GM21360 (cell line): ENCODE measurements around the gene WIPI1.

ENCODE experiments used
- ATAC-seq: cut with Tn5 transposase; IDR thresholded peaks from one replicate; pipeline ENCODE4 v1.9.1; 2021; ENCODE audit warnings: mild to moderate bottlenecking, moderate library complexity; ENCODE audit not compliant: unreplicated experiment

Gene WIPI1

DNA sequence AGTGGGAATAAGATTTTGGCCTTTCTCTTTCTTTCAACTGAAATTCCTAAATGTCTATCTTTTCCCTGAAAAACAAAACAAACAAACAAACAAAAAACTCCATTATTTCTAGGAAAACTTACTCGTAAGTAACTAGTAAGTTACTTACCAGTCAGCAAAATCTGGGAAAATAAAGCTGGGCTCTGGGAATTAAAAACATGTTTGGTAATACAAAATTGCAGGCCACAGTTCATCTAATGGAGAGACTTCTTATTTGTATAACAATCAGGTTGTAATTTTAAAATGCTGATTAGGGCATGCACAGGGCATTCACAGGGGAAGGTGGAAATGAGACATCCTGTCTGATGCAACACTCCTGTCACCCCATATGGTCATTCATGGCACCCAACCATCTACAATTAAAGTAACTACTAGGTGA is 3.8 kb upstream of the WIPI1 start:
- no peak for ATAC-seq

DNA sequence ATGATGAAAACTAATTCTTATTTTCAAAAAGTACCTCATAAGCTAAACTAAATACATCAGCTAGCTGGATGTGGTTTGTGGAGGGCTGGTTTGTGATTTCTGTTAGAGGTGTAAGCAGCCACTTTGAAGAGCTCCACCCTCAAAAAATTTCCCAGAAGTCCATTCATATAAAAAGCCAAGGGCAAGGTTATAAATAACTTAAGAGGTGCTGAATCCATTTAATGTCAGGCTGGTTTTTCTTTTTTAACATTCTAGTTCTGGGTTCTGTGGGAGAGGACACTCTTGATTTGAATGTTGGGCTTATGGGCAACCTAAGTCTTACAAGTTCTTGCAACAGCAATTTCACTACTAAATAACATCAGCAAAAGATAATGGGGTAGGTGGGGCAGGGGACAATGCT is 3.4 kb upstream of the WIPI1 start:
- ATAC-seq: no peak

- no peak for ATAC-seq
Observed at GRCh38 chr17:68460146-68460545, 2.9 kb upstream of the WIPI1 start.

- ATAC-seq: peak; percentile 15
Observed at GRCh38 chr17:68459037-68459639, 1.8 kb upstream of the WIPI1 start.

DNA sequence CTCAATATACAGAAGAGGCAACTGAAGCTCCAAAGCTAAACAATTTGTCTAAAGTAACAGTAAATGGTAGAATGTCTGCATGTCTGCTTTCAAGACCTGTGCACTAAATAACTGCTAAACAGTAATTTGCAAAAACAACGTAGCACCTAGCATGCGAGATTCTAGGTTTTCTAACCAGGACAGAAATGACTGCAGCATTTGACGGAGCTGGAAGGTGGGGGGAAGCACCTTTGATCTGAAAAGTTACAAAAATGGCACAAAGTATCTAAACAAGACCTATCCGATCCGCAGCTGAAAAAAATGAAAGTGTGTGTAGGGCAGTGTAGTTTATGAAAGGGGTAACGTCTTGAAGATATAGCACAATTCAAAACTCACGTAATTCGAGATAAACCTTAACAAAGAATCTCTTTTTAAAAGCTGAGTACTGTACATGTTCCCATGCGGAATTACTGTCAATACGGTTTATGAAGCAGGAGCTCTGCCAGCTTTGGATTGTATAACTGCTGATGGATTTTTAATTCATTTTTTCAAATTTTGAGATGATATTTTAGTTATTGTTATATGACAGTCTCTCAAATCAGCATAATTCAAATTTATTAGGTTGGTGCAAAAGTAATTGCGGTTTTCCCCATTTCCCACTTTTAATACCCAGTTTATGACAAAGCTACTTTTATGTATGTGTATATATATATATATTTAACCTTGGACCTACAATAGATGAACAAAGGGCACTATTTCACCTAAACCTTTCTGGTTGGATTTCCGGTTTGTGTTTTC is 1.2 kb upstream of the WIPI1 start:
- no peak for ATAC-seq

GRCh38 chr17:68457539-68458259 is 403 bp upstream of the WIPI1 start:
- ATAC-seq: peak; percentile 70

DNA sequence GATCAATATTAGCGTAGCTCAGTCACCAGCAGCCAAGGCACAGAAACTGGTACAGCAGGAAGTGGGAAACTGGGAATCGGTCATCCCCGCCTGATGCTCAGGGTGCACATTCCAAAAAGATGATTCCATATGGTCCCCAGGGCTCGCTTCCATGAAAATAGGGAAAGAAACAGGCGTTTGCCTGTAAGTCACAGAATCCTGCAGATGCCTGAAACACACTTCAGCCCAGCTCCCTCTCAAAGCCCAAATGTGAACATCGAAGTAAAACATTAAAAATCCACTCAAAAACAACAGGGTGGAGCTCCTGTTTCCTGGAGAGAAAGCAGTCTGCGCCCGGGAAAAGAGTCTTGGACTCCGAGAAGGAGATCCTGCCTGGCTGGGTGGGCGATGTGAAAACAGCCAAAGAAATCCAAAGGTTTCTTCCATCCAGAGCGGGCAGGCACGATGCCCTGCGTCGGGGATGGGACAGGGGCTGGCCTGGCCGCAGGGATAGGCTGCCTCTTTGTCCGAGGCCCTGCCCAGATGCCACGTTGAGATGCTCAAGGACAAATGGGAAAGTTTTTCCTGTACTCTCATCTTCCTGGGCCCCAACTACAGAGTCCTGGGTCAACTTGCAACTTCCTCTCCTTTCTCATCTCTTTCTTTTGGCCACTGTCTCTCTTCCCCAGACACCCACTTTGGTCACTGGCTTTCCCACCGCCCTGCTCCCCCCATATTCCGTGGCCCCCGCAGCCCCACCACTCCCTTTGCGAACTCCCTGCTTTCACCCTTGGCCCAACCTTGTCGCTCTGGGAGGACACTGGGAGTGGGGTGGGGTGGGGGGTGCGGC is 743 bp downstream of the WIPI1 start:
- ATAC-seq: no peak

GRCh38 chr17:68455901-68456338 is 1.4 kb downstream of the WIPI1 start:
- ATAC-seq: no peak

- no peak for ATAC-seq
Observed at GRCh38 chr17:68453991-68454665, 3.2 kb downstream of the WIPI1 start.

GRCh38 chr17:68452724-68453290 is 4.5 kb downstream of the WIPI1 start:
- no peak for ATAC-seq

GRCh38 chr17:68451670-68452354 is 5.5 kb downstream of the WIPI1 start:
- no peak for ATAC-seq

DNA sequence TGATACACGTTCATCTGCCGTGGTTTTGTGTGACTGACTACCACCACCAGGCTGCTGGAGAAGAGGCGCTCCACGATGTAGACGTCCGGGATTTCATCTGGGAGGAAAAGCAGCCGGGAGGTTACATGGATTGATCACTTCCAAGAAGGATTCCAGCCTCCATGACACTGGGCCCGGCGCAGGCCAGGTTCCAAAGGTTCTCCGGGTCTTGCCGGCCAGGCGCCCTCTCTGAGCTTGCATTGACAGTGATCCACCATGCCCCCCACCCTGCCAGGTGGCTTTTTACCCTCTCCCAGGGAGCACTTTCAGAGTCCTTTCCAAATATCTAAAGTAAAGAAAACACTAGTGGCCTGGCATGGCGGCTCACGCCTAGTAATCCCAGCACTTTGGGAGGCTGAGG is 6.5 kb downstream of the WIPI1 start:
- ATAC-seq: no peak

- no peak for ATAC-seq
Observed at GRCh38 chr17:68450391-68450790, 6.9 kb downstream of the WIPI1 start.

- ATAC-seq: no peak
Observed at GRCh38 chr17:68449021-68449739, 8.1 kb downstream of the WIPI1 start.

GRCh38 chr17:68446626-68447041 is 10.7 kb downstream of the WIPI1 start:
- no peak for ATAC-seq

GRCh38 chr17:68445671-68446070 is 11.6 kb downstream of the WIPI1 start:
- ATAC-seq: no peak

DNA sequence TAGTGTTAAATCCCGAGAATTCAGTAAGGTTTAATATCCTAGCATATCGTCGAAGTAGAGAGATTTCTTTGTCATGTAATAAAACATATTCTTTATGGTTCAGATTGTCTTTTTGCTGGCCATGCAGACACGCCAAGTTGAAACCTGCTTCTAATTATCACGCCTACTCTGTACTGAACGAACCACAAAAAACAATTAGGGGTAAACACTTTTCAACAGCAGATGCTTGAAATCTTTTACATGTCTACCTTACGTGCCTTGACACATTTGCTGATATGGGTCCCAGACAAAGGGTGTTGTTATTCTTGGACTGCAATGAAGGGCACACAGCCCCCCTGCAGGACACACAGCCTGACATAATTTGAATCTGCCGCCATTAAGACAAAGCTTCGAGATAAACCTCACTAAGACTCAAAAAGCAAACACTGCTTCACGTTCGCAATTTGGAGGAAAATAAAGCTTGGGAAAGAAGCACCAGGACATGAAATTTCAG is 13.3 kb downstream of the WIPI1 start:
- ATAC-seq: no peak

GRCh38 chr17:68441070-68441770 is 16.1 kb downstream of the WIPI1 start:
- no peak for ATAC-seq
